ENCODE measurements around the gene KBTBD12.

DNA sequence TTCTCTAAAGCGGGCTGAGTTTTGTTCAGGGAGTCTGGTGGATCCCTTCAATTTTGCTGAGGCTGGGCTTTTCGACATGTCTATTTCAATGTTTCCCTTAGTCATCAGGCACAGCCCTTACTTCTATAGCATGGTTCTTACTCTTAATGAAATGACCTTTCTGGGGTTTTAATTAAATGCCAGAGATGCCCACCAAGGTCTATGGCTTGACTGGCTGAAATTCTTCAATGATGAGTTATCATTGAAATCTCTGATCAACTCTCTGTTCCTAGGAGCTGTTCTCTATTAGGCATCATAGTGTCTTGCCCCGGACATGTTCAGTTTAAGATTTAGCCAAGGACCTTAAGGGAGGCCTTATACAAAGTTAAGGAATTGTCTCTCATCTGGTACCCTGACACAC lies 33.4 kb upstream of the KBTBD12 start:
- no peak for TF ChIP-seq FOXM1 (IDR thresholded peaks at IDR 0.05; ENCODE audit: low read depth)
- TF ChIP-seq, protein P1, sequence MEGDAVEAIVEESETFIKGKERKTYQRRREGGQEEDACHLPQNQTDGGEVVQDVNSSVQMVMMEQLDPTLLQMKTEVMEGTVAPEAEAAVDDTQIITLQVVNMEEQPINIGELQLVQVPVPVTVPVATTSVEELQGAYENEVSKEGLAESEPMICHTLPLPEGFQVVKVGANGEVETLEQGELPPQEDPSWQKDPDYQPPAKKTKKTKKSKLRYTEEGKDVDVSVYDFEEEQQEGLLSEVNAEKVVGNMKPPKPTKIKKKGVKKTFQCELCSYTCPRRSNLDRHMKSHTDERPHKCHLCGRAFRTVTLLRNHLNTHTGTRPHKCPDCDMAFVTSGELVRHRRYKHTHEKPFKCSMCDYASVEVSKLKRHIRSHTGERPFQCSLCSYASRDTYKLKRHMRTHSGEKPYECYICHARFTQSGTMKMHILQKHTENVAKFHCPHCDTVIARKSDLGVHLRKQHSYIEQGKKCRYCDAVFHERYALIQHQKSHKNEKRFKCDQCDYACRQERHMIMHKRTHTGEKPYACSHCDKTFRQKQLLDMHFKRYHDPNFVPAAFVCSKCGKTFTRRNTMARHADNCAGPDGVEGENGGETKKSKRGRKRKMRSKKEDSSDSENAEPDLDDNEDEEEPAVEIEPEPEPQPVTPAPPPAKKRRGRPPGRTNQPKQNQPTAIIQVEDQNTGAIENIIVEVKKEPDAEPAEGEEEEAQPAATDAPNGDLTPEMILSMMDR (IDR thresholded peaks at IDR 0.05), result no peak
- TF ChIP-seq FOXJ3 (CRISPR knock-in tag; IDR thresholded peaks at IDR 0.05), result no peak
- TF ChIP-seq EZH2phosphoT487 (IDR thresholded peaks at IDR 0.05; ENCODE audit: borderline replicate concordance, low read depth), result no peak
- no peak for TF ChIP-seq POLR2AphosphoS5 (IDR thresholded peaks at IDR 0.05; ENCODE audit: low read depth, low read length)
- TF ChIP-seq JUND (IDR thresholded peaks at IDR 0.05), result no peak
- no peak for TF ChIP-seq REST (IDR thresholded peaks at IDR 0.05; ENCODE audit: low read depth, low read length)
- TF ChIP-seq RCOR1 (IDR thresholded peaks at IDR 0.05; ENCODE audit: low read length), result no peak
- no peak for TF ChIP-seq RXRA (IDR thresholded peaks at IDR 0.05; ENCODE audit: borderline replicate concordance, low read depth)
